ENCODE measurements around the gene DGCR8.

Gene DGCR8

GRCh38 chr22:20056161-20056560 lies 23.9 kb upstream of the DGCR8 start:
- no peak for DNase-seq (ENCODE audit: low read depth, low spot score)
- H3K4me3 ChIP-seq (ENCODE audit: low read depth, low read length), result no peak overlapping the region
- no peak for TF ChIP-seq CTCF (IDR thresholded peaks at IDR 0.05; ENCODE audit: low read depth, low read length)
- in situ Hi-C loops (cut with HindIII; ENCODE audit: low sequenced_read_pairs), result no loop called here

DNA sequence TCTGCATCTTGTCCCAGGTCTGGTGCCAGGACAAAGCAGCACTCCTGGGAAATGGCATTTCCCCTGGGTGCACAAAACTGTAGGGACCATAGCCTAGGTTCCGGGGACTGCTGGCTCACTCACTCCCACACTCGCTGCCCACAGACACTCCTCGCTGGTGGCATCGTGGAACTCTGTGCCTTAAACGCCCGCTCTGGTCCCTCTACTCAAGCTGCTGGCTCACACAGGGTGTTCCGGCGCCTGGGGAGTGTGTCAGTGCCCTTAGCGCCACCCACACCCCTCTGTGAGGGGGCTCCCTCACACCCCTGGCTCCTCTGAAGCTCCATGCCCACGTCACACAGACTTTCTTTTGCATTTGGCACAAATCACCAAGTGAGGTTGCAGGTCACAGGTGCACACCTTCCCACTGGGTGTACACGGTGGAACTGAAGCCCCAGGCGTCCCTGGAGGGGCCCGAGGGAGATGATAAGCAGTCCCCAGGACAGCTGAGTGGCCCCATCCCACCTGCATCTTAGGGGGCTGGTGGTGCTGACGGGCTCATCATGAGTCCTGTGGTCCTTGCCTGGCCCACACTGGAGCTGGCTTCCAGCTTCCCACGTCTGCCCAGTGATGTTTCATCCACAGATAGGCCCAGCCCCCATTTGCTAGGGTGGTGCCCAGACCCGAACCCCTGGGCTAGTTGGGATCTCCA lies 23.2 kb upstream of the DGCR8 start:
- in situ Hi-C loops (cut with HindIII; ENCODE audit: low sequenced_read_pairs), result no loop called here
- H3K4me3 ChIP-seq (ENCODE audit: low read depth, low read length), result no peak overlapping the region
- TF ChIP-seq CTCF (IDR thresholded peaks at IDR 0.05; ENCODE audit: low read depth, low read length), result no peak
- no peak for DNase-seq (ENCODE audit: low read depth, low spot score)

DNA sequence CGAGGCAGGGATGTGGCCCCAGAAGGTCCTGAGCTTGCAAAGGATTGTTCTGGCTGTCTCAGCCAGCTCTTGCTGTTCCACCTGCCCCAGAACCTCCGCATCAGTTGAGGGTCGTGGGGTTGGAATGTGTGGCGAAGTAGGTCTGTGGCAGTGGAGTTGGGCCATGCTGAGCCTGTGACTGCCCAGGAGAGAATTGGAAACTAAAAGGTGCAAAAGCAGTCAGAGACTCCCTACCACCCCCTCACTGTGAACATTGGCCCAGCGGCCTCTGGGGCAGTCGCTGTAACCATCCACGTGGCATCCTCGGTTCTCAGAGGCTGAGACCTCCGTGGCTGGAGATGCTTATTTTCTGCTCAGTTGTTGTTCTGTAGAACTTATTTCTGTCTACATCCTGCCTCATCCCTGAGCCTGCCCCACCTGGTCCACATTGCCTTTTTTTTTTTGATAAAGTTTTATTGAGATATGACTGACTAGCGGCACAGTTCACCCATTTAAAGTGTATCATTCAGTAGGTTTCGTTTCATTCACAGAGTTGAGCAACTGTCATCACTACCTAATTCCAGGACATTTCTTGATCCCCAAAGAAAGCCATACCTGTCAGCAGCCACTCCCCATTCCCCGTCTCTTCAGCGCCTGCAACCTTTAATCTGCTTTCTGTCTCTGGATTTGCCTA lies 22.3 kb upstream of the DGCR8 start:
- no peak for TF ChIP-seq CTCF (IDR thresholded peaks at IDR 0.05; ENCODE audit: low read depth, low read length)
- H3K4me3 ChIP-seq (ENCODE audit: low read depth, low read length), result no peak overlapping the region
- DNase-seq (ENCODE audit: low read depth, low spot score), result no peak
- in situ Hi-C loops (cut with HindIII; ENCODE audit: low sequenced_read_pairs), result no loop called here

- no peak for TF ChIP-seq CTCF (IDR thresholded peaks at IDR 0.05; ENCODE audit: low read depth, low read length)
- in situ Hi-C loops (cut with HindIII; ENCODE audit: low sequenced_read_pairs), result no loop called here
Measured at GRCh38 chr22:20058989-20059770, 20.9 kb upstream of the DGCR8 start.

GRCh38 chr22:20060700-20061480 lies 19.2 kb upstream of the DGCR8 start:
- no peak for TF ChIP-seq CTCF (IDR thresholded peaks at IDR 0.05; ENCODE audit: low read depth, low read length)
- in situ Hi-C loops (cut with HindIII; ENCODE audit: low sequenced_read_pairs), result no loop called here
- no peak for DNase-seq (ENCODE audit: low read depth, low spot score)
- H3K4me3 ChIP-seq (ENCODE audit: low read depth, low read length), result no peak overlapping the region

More at GRCh38 chr22:20058989-20059770, 20.9 kb upstream of the DGCR8 start:
- no peak for DNase-seq (ENCODE audit: low read depth, low spot score)
- no peak overlapping the region for H3K4me3 ChIP-seq (ENCODE audit: low read depth, low read length)

DNA sequence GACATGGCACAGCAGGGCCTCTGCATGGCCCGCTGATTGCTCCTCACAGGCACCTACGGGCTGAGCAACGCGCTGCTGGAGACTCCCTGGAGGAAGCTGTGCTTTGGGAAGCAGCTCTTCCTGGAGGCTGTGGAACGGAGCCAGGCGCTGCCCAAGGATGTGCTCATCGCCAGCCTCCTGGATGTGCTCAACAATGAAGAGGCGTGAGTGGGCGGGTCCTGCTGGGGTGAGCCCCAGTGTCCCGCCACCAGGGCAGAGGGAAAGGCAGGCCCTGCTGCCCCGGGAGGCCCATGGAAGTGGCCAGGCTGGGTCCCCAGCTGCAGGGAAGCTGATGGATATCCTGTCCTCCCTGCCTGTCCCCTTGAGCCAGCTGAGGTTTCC lies 18.6 kb upstream of the DGCR8 start:
- no peak for TF ChIP-seq CTCF (IDR thresholded peaks at IDR 0.05; ENCODE audit: low read depth, low read length)
- H3K4me3 ChIP-seq (ENCODE audit: low read depth, low read length), result no peak overlapping the region
- in situ Hi-C loops (cut with HindIII; ENCODE audit: low sequenced_read_pairs), result no loop called here
- DNase-seq (ENCODE audit: low read depth, low spot score), result no peak

Data from astrocyte of the spinal cord (primary cell).